ENCODE measurements around the gene SLC9A8. TPM values are rescaled to one million over a fixed set of nuclear protein-coding genes. Genes with fewer than 3 reads are reported as not detected.

Gene SLC9A8
- total RNA-seq, 1 donor from 2014 or later, result 65.7 TPM

DNA sequence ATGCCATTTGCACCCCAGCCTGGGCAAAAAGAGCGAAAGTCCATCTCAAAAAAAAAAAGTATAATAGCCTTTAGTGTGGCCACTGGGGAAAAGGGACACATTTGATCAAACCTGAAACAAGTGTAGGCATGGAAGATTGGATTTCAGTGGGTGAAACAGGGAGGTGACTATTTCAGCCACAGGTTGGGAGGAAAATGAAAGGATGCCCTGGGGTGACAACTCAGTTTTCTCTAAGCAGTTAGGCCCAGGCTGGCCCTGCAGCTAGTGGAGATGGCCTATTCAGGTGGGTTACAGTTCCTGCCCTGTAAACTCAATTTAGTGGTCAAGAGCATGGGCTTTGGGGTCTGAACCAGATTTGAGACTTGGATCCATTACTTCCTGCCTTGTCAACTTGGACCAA is 66.3 kb downstream of the SLC9A8 start:
- ATAC-seq (ENCODE audit: low read depth) (no peak), DNase-seq (no peak)
- intact Hi-C loops (cut with micrococcal nuclease), result no loop called here
- H3K4me3 Mint-ChIP-seq, result no peak overlapping the region
- no peaks in the 10 kb centered on the region for H3K27me3 Mint-ChIP-seq
- peaks cover 82% of the 10 kb centered on the region for H3K36me3 Mint-ChIP-seq (ENCODE audit: low read depth)
- H3K9me3 Mint-ChIP-seq, result no peaks in the 10 kb centered on the region
- CTCF ChIA-PET, result no interaction called here
- H3K4me1 Mint-ChIP-seq, result no peaks in the 10 kb centered on the region
- TF ChIP-seq, protein P1, sequence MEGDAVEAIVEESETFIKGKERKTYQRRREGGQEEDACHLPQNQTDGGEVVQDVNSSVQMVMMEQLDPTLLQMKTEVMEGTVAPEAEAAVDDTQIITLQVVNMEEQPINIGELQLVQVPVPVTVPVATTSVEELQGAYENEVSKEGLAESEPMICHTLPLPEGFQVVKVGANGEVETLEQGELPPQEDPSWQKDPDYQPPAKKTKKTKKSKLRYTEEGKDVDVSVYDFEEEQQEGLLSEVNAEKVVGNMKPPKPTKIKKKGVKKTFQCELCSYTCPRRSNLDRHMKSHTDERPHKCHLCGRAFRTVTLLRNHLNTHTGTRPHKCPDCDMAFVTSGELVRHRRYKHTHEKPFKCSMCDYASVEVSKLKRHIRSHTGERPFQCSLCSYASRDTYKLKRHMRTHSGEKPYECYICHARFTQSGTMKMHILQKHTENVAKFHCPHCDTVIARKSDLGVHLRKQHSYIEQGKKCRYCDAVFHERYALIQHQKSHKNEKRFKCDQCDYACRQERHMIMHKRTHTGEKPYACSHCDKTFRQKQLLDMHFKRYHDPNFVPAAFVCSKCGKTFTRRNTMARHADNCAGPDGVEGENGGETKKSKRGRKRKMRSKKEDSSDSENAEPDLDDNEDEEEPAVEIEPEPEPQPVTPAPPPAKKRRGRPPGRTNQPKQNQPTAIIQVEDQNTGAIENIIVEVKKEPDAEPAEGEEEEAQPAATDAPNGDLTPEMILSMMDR (IDR thresholded peaks at IDR 0.05), result no peak
- POLR2A ChIA-PET, result no interaction called here
- no peak overlapping the region for H3K27ac Mint-ChIP-seq

DNA sequence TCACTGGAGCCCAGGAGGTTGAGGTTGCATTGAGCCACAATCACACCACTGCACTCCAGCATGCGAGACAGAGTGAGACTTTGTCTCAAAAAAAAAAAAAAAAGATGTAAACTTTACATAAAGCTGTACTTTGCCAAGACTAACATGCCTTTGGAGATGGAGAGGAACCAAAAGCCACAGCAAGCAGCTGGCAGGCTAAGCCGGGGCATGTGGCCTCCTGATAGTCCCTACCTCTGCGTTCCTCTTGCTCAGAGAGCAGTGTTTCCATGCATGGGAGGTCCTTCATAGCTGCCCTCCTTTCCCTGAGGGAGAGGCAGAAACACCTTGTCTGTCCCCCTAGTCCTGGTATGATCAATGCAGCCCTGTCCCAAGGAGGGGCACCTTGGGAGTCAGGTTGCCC is 67.5 kb downstream of the SLC9A8 start:
- Mint-ChIP-seq H3K36me3 (ENCODE audit: low read depth) (peaks cover 83% of the 10 kb centered on the region), H3K27ac (no peak overlapping the region), H3K4me3 (no peak overlapping the region), H3K9me3 (no peaks in the 10 kb centered on the region), H3K27me3 (no peaks in the 10 kb centered on the region), H3K4me1 (no peaks in the 10 kb centered on the region)
- POLR2A ChIA-PET, result no interaction called here
- intact Hi-C loops (cut with micrococcal nuclease), result no loop called here
- ATAC-seq (ENCODE audit: low read depth), result no peak
- CTCF ChIA-PET, result interaction anchor here (0.7 kb wide), 1 partner anchor 8 kb away, joined by 3 read pairs; no protein-coding TSS in a partner anchor
- DNase-seq, result no peak
- TF ChIP-seq, protein P1 (IDR thresholded peaks at IDR 0.05), result no peak

- TF ChIP-seq, protein P1 (IDR thresholded peaks at IDR 0.05), result no peak
- ChIA-PET CTCF (interaction anchor here (0.7 kb wide), 1 partner anchor 9 kb away, joined by 3 read pairs; no protein-coding TSS in a partner anchor), POLR2A (no interaction called here)
- no peak for DNase-seq
- no peak overlapping the region for H3K4me3 Mint-ChIP-seq
- intact Hi-C loops (cut with micrococcal nuclease), result no loop called here
- H3K27me3 Mint-ChIP-seq, result no peaks in the 10 kb centered on the region
- H3K4me1 Mint-ChIP-seq, result no peaks in the 10 kb centered on the region
- no peaks in the 10 kb centered on the region for H3K9me3 Mint-ChIP-seq
- H3K27ac Mint-ChIP-seq, result no peak overlapping the region
- ATAC-seq (ENCODE audit: low read depth), result no peak
- peaks cover 83% of the 10 kb centered on the region for H3K36me3 Mint-ChIP-seq (ENCODE audit: low read depth)
Observed at GRCh38 chr20:49880724-49881445, 68.3 kb downstream of the SLC9A8 start.

DNA sequence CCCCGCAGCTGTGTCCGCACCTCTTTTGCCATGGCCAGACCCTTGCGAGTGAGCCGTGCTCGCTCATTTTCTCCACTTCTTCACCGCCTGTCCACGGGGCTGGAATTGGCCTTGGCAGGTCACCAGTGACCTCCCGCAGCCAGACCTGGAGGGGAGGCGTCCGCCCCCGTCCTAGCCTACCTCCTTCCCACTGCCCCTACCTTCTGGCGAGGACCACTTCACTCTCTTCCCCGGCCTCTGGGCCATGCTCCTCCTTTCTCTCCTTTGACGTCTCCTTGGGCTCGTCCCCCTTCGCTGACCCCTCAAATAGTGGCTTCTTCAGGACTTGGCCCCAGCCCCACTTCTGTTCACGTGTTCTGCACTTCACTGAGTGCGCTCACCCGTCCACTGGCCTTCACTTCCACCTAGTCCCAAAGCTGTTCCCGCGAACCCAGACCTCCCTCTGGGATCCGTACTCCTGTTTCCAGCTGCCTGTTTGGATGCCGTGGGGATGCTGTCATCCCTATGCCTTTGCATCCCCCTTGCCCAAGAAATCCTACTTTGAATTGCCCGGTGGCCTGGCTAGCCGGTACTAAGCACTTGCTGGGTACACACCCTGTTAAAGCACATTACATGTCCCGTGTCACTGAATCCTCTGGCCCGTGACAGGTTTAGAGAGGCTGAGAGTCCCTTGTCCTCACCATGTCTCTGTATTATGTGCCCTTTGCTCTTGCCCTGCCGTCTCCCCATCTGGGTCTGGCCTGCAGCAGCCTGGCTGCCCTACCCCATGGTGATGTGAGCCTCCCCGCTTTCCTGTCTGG is 69.7 kb downstream of the SLC9A8 start:
- no peak for ATAC-seq (ENCODE audit: low read depth)
- Mint-ChIP-seq H3K27ac (no peak overlapping the region), H3K36me3 (ENCODE audit: low read depth) (peaks cover 89% of the 10 kb centered on the region), H3K27me3 (no peaks in the 10 kb centered on the region), H3K4me1 (no peaks in the 10 kb centered on the region), H3K9me3 (no peaks in the 10 kb centered on the region), H3K4me3 (no peak overlapping the region)
- no peak for DNase-seq
- TF ChIP-seq, protein P1 (IDR thresholded peaks at IDR 0.05), result no peak
- intact Hi-C loops (cut with micrococcal nuclease), result no loop called here
- ChIA-PET POLR2A (no interaction called here), CTCF (no interaction called here)

GRCh38 chr20:49883246-49883802 is 70.7 kb downstream of the SLC9A8 start:
- POLR2A ChIA-PET, result no interaction called here
- H3K9me3 Mint-ChIP-seq, result no peaks in the 10 kb centered on the region
- ATAC-seq (ENCODE audit: low read depth) (no peak), DNase-seq (no peak)
- H3K27ac Mint-ChIP-seq, result no peak overlapping the region
- H3K27me3 Mint-ChIP-seq, result no peaks in the 10 kb centered on the region
- no peak overlapping the region for H3K4me3 Mint-ChIP-seq
- TF ChIP-seq, protein P1 (IDR thresholded peaks at IDR 0.05), result no peak
- intact Hi-C loops (cut with micrococcal nuclease), result no loop called here
- peaks cover under 1% of the 10 kb centered on the region for H3K4me1 Mint-ChIP-seq
- peaks cover 89% of the 10 kb centered on the region for H3K36me3 Mint-ChIP-seq (ENCODE audit: low read depth)
- CTCF ChIA-PET, result interaction anchor here (0.5 kb wide), 1 partner anchor 51 kb away, joined by 3 read pairs; no protein-coding TSS in a partner anchor

Measured in activated B cell treated with CpG ODN at 0.5 μM for 24 hours (primary cell).